Stimulated activated CD4-positive, alpha-beta T cell treated with anti-CD3 and anti-CD28 coated beads, TNF-alpha, amount 100 ng/mL, for 4 hours (primary cell): Measurements from ENCODE around the gene PCDHGA6.
"Not testable (repeated sequence)": the region's sequence is repeated elsewhere in the genome, so short reads cannot be mapped to it uniquely, and the experiment has no call there.

Experiments
- DNase-seq, 3 experiments: peaks; one replicate each; pipeline ENCODE4 v3.0.0-alpha.2; 2020; ENCODE audit warnings: low read depth in 3 of 3

PCDHGA6 gene

DNA sequence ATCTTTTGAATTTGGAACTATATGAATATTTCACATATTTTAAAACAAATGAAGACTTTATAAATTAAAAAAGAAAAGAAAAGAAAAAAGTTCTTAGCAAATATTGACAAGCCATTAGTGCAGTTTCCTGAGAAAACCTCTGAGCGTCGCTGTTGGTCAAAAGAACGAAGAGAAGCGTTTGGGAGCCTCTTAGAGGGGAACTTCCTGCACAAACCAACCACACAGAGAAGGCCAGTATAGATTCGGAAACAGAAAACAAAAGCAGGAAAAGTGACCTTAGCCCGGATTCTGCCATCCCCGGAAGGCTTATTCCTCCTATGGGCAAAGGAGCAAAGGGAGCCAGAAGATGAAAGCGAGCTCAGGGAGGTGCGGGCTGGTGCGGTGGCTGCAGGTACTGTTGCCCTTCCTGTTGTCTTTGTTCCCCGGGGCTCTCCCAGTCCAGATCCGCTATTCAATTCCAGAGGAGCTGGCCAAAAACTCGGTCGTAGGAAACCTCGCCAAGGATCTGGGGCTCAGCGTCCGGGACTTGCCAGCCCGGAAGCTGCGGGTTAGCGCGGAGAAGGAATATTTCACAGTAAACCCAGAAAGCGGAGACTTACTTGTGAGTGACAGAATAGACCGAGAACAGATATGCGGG lies 13.8 kb upstream of the PCDHGA6 start, which contains the start of gene PCDHGB2:
TSS of gene PCDHGB2 (plus strand) at position 205 of the 637 bp plus-strand sequence. CDS start at position 347, 142 bp downstream.
- DNase-seq: no peak

- no peak for DNase-seq
Observed at GRCh38 chr5:141360685-141361084, 13.0 kb upstream of the PCDHGA6 start.

- DNase-seq: no peak
Observed at GRCh38 chr5:141362719-141363118, 11.0 kb upstream of the PCDHGA6 start.

GRCh38 chr5:141363952-141364660 lies 9.6 kb upstream of the PCDHGA6 start, which contains the start of gene PCDHGA5:
PCDHGA5 (plus strand) TSS chr5:141364162; CDS start chr5:141364331, 169 bp downstream.
- DNase-seq: no peak

DNA sequence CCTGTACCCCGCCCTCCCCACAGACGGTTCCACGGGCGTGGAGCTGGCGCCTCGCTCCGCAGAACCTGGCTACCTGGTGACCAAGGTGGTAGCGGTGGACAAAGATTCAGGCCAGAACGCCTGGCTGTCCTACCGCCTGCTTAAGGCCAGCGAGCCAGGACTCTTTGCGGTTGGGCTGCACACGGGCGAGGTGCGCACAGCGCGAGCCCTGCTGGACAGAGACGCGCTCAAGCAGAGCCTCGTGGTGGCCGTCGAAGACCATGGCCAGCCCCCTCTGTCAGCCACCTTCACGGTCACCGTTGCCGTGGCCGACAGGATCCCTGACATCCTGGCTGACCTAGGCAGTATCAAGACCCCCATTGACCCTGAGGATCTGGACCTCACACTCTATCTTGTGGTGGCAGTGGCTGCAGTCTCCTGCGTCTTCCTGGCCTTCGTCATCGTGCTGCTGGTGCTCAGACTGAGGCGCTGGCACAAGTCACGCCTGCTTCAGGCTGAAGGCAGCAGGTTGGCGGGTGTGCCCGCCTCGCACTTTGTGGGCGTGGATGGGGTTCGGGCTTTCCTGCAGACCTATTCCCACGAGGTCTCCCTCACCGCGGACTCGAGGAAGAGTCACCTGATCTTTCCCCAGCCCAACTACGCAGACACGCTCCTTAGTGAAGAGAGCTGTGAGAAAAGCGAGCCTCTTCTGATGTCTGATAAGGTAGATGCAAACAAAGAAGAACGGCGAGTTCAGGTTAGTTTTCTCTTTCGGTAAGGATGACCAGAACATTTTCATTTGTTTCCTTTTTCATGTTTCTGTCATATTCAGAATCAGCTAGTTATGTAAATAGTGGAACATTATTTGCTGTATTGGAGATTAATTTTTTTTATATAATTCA lies 7.4 kb upstream of the PCDHGA6 start:
- no peak for DNase-seq

DNA sequence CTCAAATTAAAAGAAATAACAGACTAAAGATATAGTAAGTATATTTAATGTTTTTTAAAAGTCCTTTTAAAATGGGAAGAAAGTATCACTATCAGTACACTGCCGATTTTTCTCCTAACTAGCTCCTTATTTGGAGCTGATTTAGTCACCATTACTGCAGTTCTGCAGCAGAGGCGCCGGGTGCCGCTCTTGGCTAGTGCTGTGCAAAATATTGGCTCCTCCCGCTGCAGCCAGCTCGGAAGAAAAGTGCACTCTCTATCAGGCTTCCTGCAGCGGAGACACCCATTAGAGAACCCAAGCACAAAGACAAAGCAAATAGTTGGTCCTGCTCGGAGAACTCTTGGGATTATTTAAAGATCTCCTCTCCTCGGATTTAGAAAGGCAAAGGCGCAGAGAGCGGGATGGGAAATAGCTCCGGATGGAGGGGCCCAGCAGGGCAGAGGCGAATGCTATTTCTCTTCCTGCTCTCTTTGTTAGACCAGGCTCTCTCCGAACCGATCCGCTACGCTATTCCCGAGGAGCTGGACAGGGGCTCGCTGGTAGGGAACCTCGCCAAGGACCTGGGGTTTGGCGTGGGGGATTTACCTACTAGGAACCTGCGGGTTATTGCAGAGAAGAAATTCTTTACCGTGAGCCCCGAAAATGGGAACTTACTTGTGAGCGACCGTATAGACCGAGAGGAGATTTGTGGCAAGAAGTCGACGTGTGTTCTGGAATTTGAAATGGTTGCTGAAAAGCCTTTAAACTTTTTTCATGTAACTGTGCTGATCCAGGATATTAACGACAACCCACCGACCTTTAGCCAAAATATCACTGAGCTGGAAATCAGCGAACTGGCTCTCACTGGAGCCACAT lies 3.5 kb upstream of the PCDHGA6 start, which contains the start of gene PCDHGB3:
TSS of gene PCDHGB3 (plus strand) at position 249 of the 855 bp plus-strand sequence. CDS start at position 402, 153 bp downstream.
- DNase-seq: no peak

GRCh38 chr5:141371572-141372475 lies 1.9 kb upstream of the PCDHGA6 start:
- DNase-seq: no peak

GRCh38 chr5:141374627-141375026 lies 936 bp downstream of the PCDHGA6 start:
- no peak for DNase-seq

DNA sequence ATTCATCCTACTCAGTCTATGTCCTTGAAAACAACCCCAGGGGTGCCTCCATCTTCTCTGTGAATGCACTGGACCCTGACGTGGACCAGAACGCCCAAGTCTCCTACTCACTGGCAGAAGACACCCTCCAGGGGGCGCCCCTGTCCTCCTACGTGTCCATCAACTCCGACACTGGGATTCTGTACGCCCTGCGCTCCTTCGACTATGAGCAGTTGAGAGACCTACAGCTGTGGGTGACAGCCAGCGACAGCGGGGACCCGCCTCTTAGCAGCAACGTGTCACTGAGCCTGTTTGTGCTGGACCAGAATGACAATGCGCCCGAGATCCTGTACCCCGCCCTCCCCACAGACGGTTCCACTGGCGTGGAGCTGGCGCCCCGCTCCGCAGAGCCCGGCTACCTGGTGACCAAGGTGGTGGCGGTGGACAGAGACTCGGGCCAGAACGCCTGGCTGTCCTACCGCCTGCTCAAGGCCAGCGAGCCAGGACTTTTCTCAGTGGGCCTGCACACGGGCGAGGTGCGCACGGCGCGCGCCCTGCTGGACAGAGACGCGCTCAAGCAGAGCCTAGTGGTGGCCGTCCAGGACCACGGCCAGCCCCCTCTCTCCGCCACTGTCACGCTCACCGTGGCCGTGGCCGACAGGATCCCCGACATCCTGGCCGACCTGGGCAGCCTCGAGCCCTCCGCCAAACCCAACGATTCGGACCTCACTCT lies 1.9 kb downstream of the PCDHGA6 start:
- DNase-seq: not testable (repeated sequence)

DNA sequence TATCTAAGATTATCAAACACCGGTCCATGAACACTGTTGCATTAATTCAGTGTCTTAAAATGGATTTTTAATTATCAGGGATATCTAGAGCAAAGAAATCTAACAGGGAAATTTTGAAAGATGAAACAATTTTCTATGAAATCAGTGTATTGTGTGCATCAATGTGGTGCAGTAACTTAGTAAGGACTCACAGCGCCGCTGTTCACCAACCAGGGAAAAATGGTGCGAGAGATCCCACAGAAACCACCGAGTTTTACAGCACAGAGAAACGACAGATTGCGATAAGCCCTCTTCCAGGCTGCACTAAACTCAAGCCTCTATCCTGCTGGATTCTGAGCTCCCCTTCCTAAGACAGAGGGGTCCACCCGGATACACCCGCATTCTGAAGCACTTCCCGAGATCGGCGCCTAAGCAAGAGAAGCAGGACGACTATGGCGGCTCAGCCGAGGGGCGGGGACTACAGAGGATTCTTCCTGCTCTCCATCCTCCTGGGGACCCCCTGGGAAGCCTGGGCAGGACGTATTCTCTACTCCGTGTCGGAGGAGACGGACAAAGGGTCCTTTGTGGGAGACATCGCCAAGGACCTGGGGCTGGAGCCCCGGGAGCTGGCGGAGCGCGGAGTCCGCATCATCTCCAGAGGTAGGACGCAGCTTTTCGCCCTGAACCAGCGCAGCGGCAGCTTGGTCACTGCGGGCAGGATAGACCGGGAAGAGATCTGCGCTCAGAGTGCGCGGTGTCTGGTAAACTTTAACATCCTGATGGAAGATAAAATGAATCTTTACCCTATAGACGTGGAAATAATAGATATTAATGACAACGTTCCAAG lies 9.0 kb downstream of the PCDHGA6 start, which contains the start of gene PCDHGA7:
TSS of gene PCDHGA7 (plus strand) at position 274 of the 826 bp plus-strand sequence. CDS start at position 432, 158 bp downstream.
- no peak for DNase-seq

DNA sequence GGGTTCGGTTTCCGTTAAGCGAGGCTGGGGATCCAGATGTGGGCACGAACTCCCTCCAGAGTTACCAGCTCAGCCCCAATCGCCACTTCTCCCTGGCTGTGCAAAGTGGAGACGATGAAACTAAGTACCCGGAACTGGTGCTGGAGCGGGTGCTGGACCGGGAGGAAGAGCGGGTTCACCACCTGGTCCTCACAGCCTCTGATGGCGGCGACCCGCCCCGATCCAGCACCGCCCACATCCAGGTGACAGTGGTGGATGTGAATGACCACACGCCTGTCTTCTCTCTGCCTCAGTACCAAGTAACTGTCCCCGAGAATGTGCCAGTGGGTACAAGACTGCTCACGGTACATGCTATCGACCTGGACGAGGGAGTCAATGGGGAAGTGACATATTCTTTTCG lies 9.7 kb downstream of the PCDHGA6 start:
- no peak for DNase-seq

DNA sequence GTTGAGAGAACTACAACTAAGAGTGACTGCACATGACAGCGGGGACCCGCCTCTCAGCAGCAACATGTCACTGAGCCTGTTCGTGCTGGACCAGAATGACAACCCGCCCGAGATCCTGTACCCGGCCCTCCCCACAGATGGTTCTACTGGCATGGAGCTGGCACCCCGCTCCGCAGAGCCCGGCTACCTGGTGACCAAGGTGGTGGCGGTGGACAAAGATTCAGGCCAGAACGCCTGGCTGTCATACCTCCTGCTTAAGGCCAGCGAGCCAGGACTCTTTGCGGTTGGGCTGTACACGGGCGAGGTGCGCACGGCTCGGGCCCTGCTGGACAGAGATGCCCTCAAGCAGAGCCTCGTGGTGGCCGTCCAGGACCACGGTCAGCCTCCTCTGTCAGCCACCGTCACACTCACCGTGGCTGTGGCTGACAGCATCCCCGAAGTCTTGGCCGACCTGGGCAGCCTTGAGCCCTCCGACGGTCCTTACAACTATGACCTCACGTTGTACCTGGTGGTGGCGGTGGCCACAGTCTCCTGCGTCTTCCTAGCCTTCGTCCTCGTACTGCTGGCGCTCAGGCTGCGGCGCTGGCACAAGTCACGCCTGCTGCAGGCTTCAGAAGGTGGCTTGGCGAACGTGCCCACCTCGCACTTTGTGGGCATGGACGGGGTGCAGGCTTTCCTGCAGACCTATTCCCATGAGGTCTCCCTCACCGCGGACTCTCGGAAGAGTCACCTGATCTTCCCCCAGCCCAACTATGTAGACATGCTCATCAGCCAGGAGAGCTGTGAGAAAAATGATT lies 11.0 kb downstream of the PCDHGA6 start:
- DNase-seq: no peak

DNA sequence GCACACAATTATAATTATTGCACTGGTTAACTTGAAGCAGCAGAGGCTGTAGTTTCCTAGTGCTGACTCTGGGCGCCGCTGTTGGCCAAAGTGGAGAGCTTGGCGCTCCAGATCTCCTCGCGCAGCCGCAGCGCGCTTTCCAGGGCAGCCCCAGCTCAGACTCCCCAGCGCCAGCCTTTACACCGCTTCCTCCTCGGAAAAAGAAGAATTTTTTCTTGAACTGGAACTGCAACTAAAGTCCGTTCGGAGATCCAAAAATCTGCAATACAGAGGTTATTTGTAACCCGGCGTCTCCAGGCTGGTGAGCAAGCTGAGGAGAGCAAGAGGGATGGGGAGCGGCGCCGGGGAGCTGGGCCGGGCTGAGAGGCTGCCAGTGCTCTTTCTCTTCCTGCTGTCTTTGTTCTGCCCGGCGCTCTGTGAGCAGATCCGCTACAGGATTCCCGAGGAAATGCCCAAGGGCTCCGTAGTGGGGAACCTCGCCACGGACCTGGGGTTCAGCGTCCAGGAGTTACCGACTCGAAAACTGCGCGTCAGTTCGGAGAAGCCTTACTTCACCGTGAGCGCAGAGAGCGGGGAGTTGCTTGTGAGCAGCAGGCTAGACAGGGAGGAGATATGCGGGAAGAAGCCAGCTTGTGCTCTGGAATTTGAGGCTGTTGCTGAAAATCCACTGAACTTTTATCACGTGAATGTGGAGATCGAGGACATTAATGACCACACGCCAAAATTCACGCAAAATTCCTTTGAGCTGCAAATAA lies 14.0 kb downstream of the PCDHGA6 start, which contains the start of gene PCDHGB4:
TSS of gene PCDHGB4 (plus strand) at position 142 of the 755 bp plus-strand sequence. CDS start at position 329, 187 bp downstream.
- not testable (repeated sequence) for DNase-seq

DNA sequence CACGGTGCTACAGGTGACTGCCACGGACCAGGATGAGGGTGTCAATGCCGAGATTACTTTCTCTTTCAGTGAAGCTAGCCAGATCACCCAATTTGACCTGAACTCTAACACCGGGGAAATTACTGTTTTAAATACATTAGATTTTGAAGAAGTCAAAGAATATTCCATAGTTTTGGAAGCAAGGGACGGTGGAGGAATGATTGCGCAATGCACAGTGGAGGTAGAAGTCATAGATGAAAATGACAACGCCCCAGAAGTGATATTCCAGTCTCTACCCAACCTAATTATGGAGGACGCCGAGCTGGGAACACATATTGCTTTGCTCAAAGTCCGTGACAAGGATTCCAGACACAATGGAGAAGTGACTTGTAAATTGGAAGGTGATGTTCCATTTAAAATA lies 15.0 kb downstream of the PCDHGA6 start:
- DNase-seq: no peak

GRCh38 chr5:141389153-141390042 lies 15.7 kb downstream of the PCDHGA6 start:
- no peak for DNase-seq
